Neural cell (in vitro differentiated cells): ENCODE measurements around the gene TELO2.

Experiments
- CTCF ChIP-seq: fragments of 450-650 bp; IDR thresholded peaks from 2 replicates; pipeline ENCODE4 v1.5.1; 2014; ENCODE audit warnings: antibody characterized with exemption, mild to moderate bottlenecking, moderate library complexity; ENCODE audit not compliant: poor library complexity, severe bottlenecking
- EP300 ChIP-seq: fragments of 450-650 bp; conservative IDR thresholded peaks from 2 replicates; pipeline ENCODE4 v1.6.1; 2014; ENCODE audit warnings: antibody characterized with exemption, mild to moderate bottlenecking, moderate library complexity; ENCODE audit not compliant: poor library complexity, severe bottlenecking
- EZH2 ChIP-seq: fragments of 200-600, 300-800 bp; shearing (Covaris generic), sonication (generic); IDR thresholded peaks from 2 replicates; pipeline ENCODE4 v1.6.1; 2014; ENCODE audit warnings: antibody characterized with exemption, low read length, borderline replicate concordance, mild to moderate bottlenecking; ENCODE audit not compliant: insufficient read depth, poor library complexity, severe bottlenecking
- MXI1 ChIP-seq: fragments of 450-650 bp; conservative IDR thresholded peaks from 2 replicates; pipeline ENCODE4 v1.6.1; 2014; ENCODE audit warnings: antibody characterized with exemption, mild to moderate bottlenecking; ENCODE audit not compliant: poor library complexity, severe bottlenecking
- POLR2AphosphoS5 ChIP-seq: IDR thresholded peaks from 2 replicates; pipeline ENCODE4 v1.6.1; 2012
- RAD21 ChIP-seq: fragments of 450-650 bp; conservative IDR thresholded peaks from 2 replicates; pipeline ENCODE4 v1.6.1; 2014; ENCODE audit warnings: antibody characterized with exemption, mild to moderate bottlenecking, moderate library complexity
- REST ChIP-seq: IDR thresholded peaks from 2 replicates; pipeline ENCODE4 v1.6.1; 2012; ENCODE audit warnings: borderline replicate concordance
- SMC3 ChIP-seq: fragments of 450-650 bp; conservative IDR thresholded peaks from 2 replicates; pipeline ENCODE4 v1.6.1; 2014; ENCODE audit warnings: antibody characterized with exemption, mild to moderate bottlenecking, moderate library complexity; ENCODE audit not compliant: poor library complexity

- no peak for TF ChIP-seq CTCF
- TF ChIP-seq EZH2: no peak
- TF ChIP-seq MXI1: no peak
- no peak for TF ChIP-seq RAD21
- no peak for TF ChIP-seq POLR2AphosphoS5
- no peak for TF ChIP-seq EP300
- no peak for TF ChIP-seq SMC3
- no peak for TF ChIP-seq REST
Measured at GRCh38 chr16:1487395-1488053, 5.6 kb upstream of the TELO2 start.
